Gastroesophageal sphincter (tissue), 3 donors: Measurements from ENCODE around the gene CCDC159.

Experiments used
- POLR2A ChIP-seq, 2 donors: fragments of 450-650 bp; IDR thresholded peaks; one replicate each; pipeline ENCODE4 v1.6.1; 2017; ENCODE audit warnings: antibody characterized with exemption in 2 of 2, mild to moderate bottlenecking in 2 of 2, moderate library complexity in 1 of 2
- TF ChIP-seq, protein P1 (sequence below), 4 experiments: fragments of 200-600 bp in 2 of 4; fragments of 450-650 bp in 2 of 4; sonication (generic) in 1 of 4; IDR thresholded peaks; one replicate each; pipeline ENCODE4 v1.5.1; 2017 to 2019; ENCODE audit warnings: antibody characterized with exemption in 4 of 4, mild to moderate bottlenecking in 2 of 4, moderate library complexity in 2 of 4

DNA sequence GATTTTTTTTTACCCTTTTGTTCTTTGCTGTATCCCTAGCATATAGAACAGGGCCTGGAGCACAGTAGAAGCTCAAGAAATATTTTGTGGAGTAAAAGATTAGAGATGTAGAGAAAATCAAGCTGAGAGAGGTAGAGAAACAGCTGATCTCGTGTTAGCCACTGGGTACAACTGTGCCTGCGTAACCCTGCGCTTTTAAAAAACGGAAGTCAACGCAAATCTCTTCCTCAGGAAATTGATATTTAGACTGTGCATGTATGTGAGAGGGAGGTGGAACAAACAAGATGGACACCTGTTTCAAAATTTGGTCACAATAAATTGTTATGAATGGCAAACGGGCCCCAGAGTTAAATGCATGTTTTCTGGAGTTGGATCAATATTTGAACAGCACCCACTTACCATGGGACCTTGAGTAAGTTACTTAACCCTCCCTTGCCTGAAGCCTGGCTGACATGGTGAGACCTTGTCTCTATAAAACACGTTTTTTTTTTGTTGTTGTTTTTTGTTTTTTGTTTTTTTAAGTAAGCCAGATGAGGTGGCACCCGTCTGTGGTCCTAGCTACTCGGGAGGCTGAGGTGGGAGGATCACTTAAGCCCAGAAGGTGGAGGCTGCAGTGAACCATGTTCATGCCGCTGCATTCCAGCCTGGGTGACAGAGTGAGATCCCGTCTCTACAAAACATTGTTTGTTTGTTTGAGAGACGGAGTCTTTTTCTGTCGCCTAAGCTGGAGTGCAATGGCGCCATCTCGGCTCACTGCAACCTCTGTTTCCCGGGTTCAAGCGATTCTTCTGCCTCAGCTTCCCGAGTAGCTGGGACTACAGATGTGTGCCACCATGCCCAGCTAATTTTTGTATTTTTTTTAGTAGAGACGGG, 41.1 kb downstream of the CCDC159 start:
- TF ChIP-seq, protein P1, sequence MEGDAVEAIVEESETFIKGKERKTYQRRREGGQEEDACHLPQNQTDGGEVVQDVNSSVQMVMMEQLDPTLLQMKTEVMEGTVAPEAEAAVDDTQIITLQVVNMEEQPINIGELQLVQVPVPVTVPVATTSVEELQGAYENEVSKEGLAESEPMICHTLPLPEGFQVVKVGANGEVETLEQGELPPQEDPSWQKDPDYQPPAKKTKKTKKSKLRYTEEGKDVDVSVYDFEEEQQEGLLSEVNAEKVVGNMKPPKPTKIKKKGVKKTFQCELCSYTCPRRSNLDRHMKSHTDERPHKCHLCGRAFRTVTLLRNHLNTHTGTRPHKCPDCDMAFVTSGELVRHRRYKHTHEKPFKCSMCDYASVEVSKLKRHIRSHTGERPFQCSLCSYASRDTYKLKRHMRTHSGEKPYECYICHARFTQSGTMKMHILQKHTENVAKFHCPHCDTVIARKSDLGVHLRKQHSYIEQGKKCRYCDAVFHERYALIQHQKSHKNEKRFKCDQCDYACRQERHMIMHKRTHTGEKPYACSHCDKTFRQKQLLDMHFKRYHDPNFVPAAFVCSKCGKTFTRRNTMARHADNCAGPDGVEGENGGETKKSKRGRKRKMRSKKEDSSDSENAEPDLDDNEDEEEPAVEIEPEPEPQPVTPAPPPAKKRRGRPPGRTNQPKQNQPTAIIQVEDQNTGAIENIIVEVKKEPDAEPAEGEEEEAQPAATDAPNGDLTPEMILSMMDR (IDR thresholded peaks at IDR 0.05): no peak
- no peak for TF ChIP-seq POLR2A (IDR thresholded peaks at IDR 0.05)
